Hepatocyte (in vitro differentiated cells): ENCODE measurements around the gene STRN. TPM values are rescaled to one million over a fixed set of nuclear protein-coding genes. Genes with fewer than 3 reads are reported as not detected.

Experiments used
- DNase-seq: peaks from one replicate; pipeline ENCODE4 v3.0.0-alpha.2; 2016; ENCODE audit warnings: low spot score
- H2AFZ ChIP-seq: fragments of 200-600 bp; sonication (generic); 2 replicates; pipeline ENCODE4 v1.6.0; 2016; ENCODE audit warnings: antibody characterized with exemption, mild to moderate bottlenecking
- H3K27ac ChIP-seq: fragments of 200-600 bp; sonication (generic); 2 replicates; pipeline ENCODE4 v1.5.1; 2016; ENCODE audit warnings: mild to moderate bottlenecking
- H3K27me3 ChIP-seq: fragments of 200-600 bp; sonication (generic); 2 replicates; pipeline ENCODE4 v1.6.1; 2016
- H3K36me3 ChIP-seq: fragments of 200-600 bp; sonication (generic); replicated peaks from 2 replicates; pipeline ENCODE4 v1.5.1; 2016; ENCODE audit warnings: low read depth; ENCODE audit not compliant: insufficient read depth
- H3K4me1 ChIP-seq: fragments of 200-600 bp; sonication (generic); 2 replicates; pipeline ENCODE4 v1.5.1; 2016; ENCODE audit warnings: mild to moderate bottlenecking, moderate library complexity; ENCODE audit not compliant: insufficient read depth
- H3K4me2 ChIP-seq: fragments of 200-600 bp; sonication (generic); 2 replicates; pipeline ENCODE4 v1.6.0; 2016
- H3K4me3 ChIP-seq: fragments of 200-600 bp; sonication (generic); 2 replicates; pipeline ENCODE4 v1.5.1; 2016; ENCODE audit warnings: mild to moderate bottlenecking
- H3K79me2 ChIP-seq: fragments of 200-600 bp; sonication (generic); 2 replicates; pipeline ENCODE4 v1.6.0; 2017; ENCODE audit warnings: mild to moderate bottlenecking
- H3K9me2 ChIP-seq: fragments of 200-600 bp; sonication (generic); replicated peaks from 2 replicates; pipeline ENCODE4 v1.6.0; 2017; ENCODE audit warnings: mild to moderate bottlenecking; ENCODE audit not compliant: insufficient read depth
- H3K9me3 ChIP-seq: fragments of 200-600 bp; sonication (generic); 2 replicates; pipeline ENCODE4 v1.5.1; 2016; ENCODE audit warnings: low read depth, mild to moderate bottlenecking
- H4K20me1 ChIP-seq: fragments of 200-600 bp; sonication (generic); 2 replicates; pipeline ENCODE4 v1.6.0; 2016; ENCODE audit warnings: mild to moderate bottlenecking; ENCODE audit not compliant: insufficient read depth, poor library complexity, severe bottlenecking
- CTCF ChIP-seq: fragments of 200-600 bp; sonication (generic); IDR thresholded peaks from 2 replicates; pipeline ENCODE4 v1.5.1; 2016; ENCODE audit warnings: antibody characterized with exemption, mild to moderate bottlenecking; ENCODE audit not compliant: poor library complexity
- EZH2 ChIP-seq: fragments of 200-600 bp; sonication (generic); IDR thresholded peaks from 2 replicates; pipeline ENCODE4 v1.6.1; 2016; ENCODE audit warnings: antibody characterized with exemption, mild to moderate bottlenecking, borderline replicate concordance
- EZH2phosphoT487 ChIP-seq: fragments of 200-600 bp; sonication (generic); IDR thresholded peaks from one replicate; pipeline ENCODE4 v1.6.1; 2018; ENCODE audit warnings: antibody characterized with exemption, mild to moderate bottlenecking, low read depth, moderate library complexity; ENCODE audit not compliant: unreplicated experiment, severe bottlenecking
- WGBS: methylation state at CpG from one replicate; pipeline ENCODE4 v1.1.6; 2016; ENCODE audit warnings: low lambda C conversion rate; ENCODE audit errors: missing lambda C conversion rate; 5-methylcytosine and 5-hydroxymethylcytosine counted together
- polyA plus RNA-seq: library from polyadenylated mRNA; unstranded; fragments of >200 nt; fragmentation: Nextera tagmentation; extraction: Ambion mirVana; gene quantifications from 2 replicates; pipeline ENCODE4 v1.2.1, GENCODE V29; 2016
- total RNA-seq: library from RNA; depleted of rRNA; stranded (reverse); fragments of >200 nt; gene quantifications from 2 replicates; pipeline ENCODE4 v1.2.3, GENCODE V29; 2014

The STRN gene
- total and polyA plus RNA-seq, 2 experiments from 2014 or later = 4.4 to 13.9 TPM

DNA sequence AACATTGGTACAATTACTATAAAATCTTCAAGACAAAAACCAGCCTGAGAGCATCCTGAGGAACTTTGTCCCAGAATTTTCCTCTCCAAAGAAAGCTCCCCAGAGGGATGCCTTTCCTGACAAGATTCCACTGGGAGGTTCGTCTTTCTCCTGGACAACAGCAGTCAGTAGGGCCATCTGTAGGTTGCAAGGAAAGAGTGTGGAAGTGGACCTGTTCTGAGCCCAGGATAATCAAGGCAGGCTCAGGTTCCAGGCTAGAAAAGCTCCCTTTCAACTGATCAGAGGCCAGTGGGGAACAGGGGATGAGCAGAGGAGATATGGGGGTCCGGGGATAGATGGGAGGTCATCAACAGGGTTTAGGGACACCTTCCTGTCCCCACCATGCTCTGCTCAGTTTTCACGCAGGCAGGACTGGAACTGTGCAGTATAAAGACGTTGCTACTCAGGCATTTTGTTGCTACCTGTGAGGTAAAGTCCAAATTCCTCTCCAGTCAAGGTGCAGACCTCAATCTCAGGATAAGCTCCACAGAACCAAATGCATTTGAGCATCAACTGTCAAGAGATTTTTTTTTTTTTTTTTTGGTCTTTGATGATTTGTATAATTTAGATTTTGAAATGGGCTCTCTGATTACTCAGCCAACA, 126.2 kb downstream of the STRN start:
- no peak overlapping the region for H3K27ac ChIP-seq
- DNase-seq = no peak

GRCh38 chr2:36834731-36835524, 131.4 kb downstream of the STRN start:
- TF ChIP-seq EZH2phosphoT487 = no peak
- no peak for TF ChIP-seq CTCF
- no peak for TF ChIP-seq EZH2
- Histone ChIP-seq H3K4me2 (no peak overlapping the region), H3K27me3 (no peaks in the 10 kb centered on the region), H3K79me2 (no peaks in the 10 kb centered on the region), H3K9me2 (no peaks in the 10 kb centered on the region), H3K27ac (no peak overlapping the region), H4K20me1 (no peaks in the 10 kb centered on the region), H3K4me3 (no peak overlapping the region), H3K4me1 (no peaks in the 10 kb centered on the region), H3K36me3 (no peaks in the 10 kb centered on the region), H3K9me3 (no peaks in the 10 kb centered on the region), H2AFZ (no peak overlapping the region)
- WGBS = 49% methylated on average over 5 of the region's 5 CpGs
- no peak for DNase-seq

More for the DNA sequence above, 126.2 kb downstream of the STRN start:
- Histone ChIP-seq H3K9me2 (no peaks in the 10 kb centered on the region), H3K4me3 (no peak overlapping the region), H3K4me1 (no peaks in the 10 kb centered on the region), H4K20me1 (no peaks in the 10 kb centered on the region), H3K9me3 (no peaks in the 10 kb centered on the region), H2AFZ (no peak overlapping the region), H3K4me2 (no peak overlapping the region), H3K27me3 (no peaks in the 10 kb centered on the region), H3K36me3 (no peaks in the 10 kb centered on the region), H3K79me2 (no peaks in the 10 kb centered on the region)
- TF ChIP-seq EZH2phosphoT487 = no peak
- no peak for TF ChIP-seq CTCF
- TF ChIP-seq EZH2 = no peak
- 79% methylated on average over 4 of the region's 4 CpGs for whole genome bisulfite sequencing

- TF ChIP-seq EZH2 (no peak), EZH2phosphoT487 (no peak), CTCF (no peak)
- H3K9me2 ChIP-seq = no peaks in the 10 kb centered on the region
- WGBS = 96% methylated on average over 2 of the region's 2 CpGs
These were observed 132.1 kb downstream of the STRN start for GRCh38 chr2:36834203-36834602.

More at GRCh38 chr2:36834203-36834602, 132.1 kb downstream of the STRN start:
- no peak overlapping the region for H2AFZ ChIP-seq
- H4K20me1 ChIP-seq = no peaks in the 10 kb centered on the region
- H3K4me3 ChIP-seq = no peak overlapping the region
- no peak for DNase-seq
- H3K4me2 ChIP-seq = no peak overlapping the region
- H3K27me3 ChIP-seq = no peaks in the 10 kb centered on the region
- H3K27ac ChIP-seq = no peak overlapping the region
- no peaks in the 10 kb centered on the region for H3K79me2 ChIP-seq
- no peaks in the 10 kb centered on the region for H3K9me3 ChIP-seq
- H3K4me1 ChIP-seq = no peaks in the 10 kb centered on the region
- no peaks in the 10 kb centered on the region for H3K36me3 ChIP-seq
